Peyer's patch (tissue), 4 donors: ENCODE measurements around the gene KCNQ1. TPM values are rescaled to one million over a fixed set of nuclear protein-coding genes. Genes with fewer than 3 reads are reported as not detected.

Experiments
- DNase-seq, 3 donors: peaks; one replicate each; pipeline ENCODE4 v3.0.0-alpha.2; 2017 to 2019
- H3K27ac ChIP-seq, 4 donors: fragments of 200-600 bp; sonication (generic); one replicate each; pipeline ENCODE4 v1.5.1; 2016 to 2019
- H3K27me3 ChIP-seq, 2 donors: fragments of 200-600 bp; sonication (generic); one replicate each; pipeline ENCODE4 v1.5.1; 2019
- H3K36me3 ChIP-seq, 3 donors: fragments of 200-600 bp; sonication (generic); one replicate each; pipeline ENCODE4 v1.5.1; 2016 to 2019
- H3K4me1 ChIP-seq, 4 donors: fragments of 200-600 bp; sonication (generic); one replicate each; pipeline ENCODE4 v1.5.1; 2016 to 2019
- H3K4me3 ChIP-seq, 4 donors: fragments of 200-600 bp; sonication (generic); 1 replicate in 3 of 4; 2 replicates in 1 of 4; pipeline ENCODE4 v1.5.1; 2016 to 2019; ENCODE audit warnings: mild to moderate bottlenecking in 1 of 4
- H3K9me3 ChIP-seq, 4 donors: fragments of 200-600 bp; sonication (generic); one replicate each; pipeline ENCODE4 v1.5.1; 2016 to 2019; ENCODE audit warnings: mild to moderate bottlenecking in 1 of 4
- POLR2A ChIP-seq, 2 donors: fragments of 450-650 bp; IDR thresholded peaks; one replicate each; pipeline ENCODE4 v1.5.1; 2017; ENCODE audit warnings: antibody characterized with exemption in 2 of 2, mild to moderate bottlenecking in 2 of 2, moderate library complexity in 2 of 2
- total RNA-seq, 4 donors: library from RNA; depleted of rRNA; stranded (reverse); fragments of >200 nt; gene quantifications; one replicate each; pipeline ENCODE4 v1.1.0, GENCODE V29; 2016
- TF ChIP-seq, protein P1 (sequence below), 6 experiments: fragments of 450-650 bp in 4 of 6; fragments of 200-600 bp in 2 of 6; sonication (generic) in 1 of 6; IDR thresholded peaks; one replicate each; pipeline ENCODE4 v1.5.1; 2017 to 2019; ENCODE audit warnings: antibody characterized with exemption in 6 of 6, mild to moderate bottlenecking in 3 of 6, moderate library complexity in 1 of 6

The KCNQ1 gene
- total RNA-seq, 4 donors from 2014 or later: 50.6 to 66.4 (median 54.2) TPM

- Histone ChIP-seq H3K9me3 (peaks cover 0 to 45% (median 10%) of the 10 kb centered on the region in 4 donors), H3K27ac (no peak overlapping the region)
Measured at GRCh38 chr11:2649848-2650247, 205.0 kb downstream of the KCNQ1 start.

GRCh38 chr11:2650343-2650867, 205.6 kb downstream of the KCNQ1 start:
- Histone ChIP-seq H3K36me3 (no peaks in the 10 kb centered on the region), H3K4me3 (no peak overlapping the region), H3K27me3 (no peaks in the 10 kb centered on the region), H3K9me3 (peaks cover 0 to 40% (median 10%) of the 10 kb centered on the region in 4 donors), H3K27ac (no peak overlapping the region), H3K4me1 (no peaks in the 10 kb centered on the region)
- TF ChIP-seq, protein P1, sequence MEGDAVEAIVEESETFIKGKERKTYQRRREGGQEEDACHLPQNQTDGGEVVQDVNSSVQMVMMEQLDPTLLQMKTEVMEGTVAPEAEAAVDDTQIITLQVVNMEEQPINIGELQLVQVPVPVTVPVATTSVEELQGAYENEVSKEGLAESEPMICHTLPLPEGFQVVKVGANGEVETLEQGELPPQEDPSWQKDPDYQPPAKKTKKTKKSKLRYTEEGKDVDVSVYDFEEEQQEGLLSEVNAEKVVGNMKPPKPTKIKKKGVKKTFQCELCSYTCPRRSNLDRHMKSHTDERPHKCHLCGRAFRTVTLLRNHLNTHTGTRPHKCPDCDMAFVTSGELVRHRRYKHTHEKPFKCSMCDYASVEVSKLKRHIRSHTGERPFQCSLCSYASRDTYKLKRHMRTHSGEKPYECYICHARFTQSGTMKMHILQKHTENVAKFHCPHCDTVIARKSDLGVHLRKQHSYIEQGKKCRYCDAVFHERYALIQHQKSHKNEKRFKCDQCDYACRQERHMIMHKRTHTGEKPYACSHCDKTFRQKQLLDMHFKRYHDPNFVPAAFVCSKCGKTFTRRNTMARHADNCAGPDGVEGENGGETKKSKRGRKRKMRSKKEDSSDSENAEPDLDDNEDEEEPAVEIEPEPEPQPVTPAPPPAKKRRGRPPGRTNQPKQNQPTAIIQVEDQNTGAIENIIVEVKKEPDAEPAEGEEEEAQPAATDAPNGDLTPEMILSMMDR (IDR thresholded peaks at IDR 0.05): no peak
- no peak for TF ChIP-seq POLR2A (IDR thresholded peaks at IDR 0.05)
- DNase-seq: no peak

More at GRCh38 chr11:2649848-2650247, 205.0 kb downstream of the KCNQ1 start:
- DNase-seq: no peak
- Histone ChIP-seq H3K27me3 (no peaks in the 10 kb centered on the region), H3K4me1 (no peaks in the 10 kb centered on the region), H3K36me3 (no peaks in the 10 kb centered on the region), H3K4me3 (no peak overlapping the region)
- no peak for TF ChIP-seq POLR2A (IDR thresholded peaks at IDR 0.05)
- TF ChIP-seq, protein P1 (IDR thresholded peaks at IDR 0.05): no peak

DNA sequence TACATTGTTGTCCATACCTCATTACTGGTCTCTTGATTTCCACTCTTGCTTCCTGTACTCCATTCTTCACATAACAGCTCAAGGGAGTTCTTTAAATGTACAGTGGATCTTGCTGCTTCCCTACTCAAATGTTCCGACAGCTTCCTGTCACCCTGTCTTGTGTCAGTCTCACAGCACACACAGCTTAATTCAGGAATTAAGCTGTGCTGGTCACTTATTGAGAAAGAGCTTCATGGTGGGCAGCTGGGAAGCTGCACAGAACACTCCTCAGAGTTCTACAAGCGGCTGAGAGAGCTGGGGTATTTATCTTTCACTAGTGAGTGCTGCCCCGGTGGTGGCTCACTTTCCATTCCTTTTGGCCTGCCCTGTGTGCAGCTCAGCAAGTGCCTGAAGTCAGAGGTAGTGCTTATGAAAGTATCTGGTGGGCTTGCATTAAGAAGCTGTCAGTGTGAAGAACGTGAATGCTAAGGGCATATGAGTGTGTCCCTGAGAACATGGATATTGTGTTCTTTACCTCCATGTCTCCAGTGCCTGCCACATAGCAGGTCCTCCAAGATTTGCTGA, 206.3 kb downstream of the KCNQ1 start:
- TF ChIP-seq POLR2A (IDR thresholded peaks at IDR 0.05): no peak
- TF ChIP-seq, protein P1 (IDR thresholded peaks at IDR 0.05): no peak
- Histone ChIP-seq H3K36me3 (no peaks in the 10 kb centered on the region), H3K9me3 (peaks cover 0 to 34% (median 10%) of the 10 kb centered on the region in 4 donors), H3K27ac (no peak overlapping the region), H3K27me3 (no peaks in the 10 kb centered on the region), H3K4me3 (no peak overlapping the region), H3K4me1 (no peaks in the 10 kb centered on the region)
- DNase-seq: no peak

- no peak for DNase-seq
- H3K9me3 ChIP-seq: peaks cover 0 to 29% (median 10%) of the 10 kb centered on the region in 4 donors
- no peaks in the 10 kb centered on the region for H3K36me3 ChIP-seq
- no peak for TF ChIP-seq POLR2A (IDR thresholded peaks at IDR 0.05)
- TF ChIP-seq, protein P1 (IDR thresholded peaks at IDR 0.05): no peak
- H3K4me1 ChIP-seq: no peaks in the 10 kb centered on the region
- H3K27me3 ChIP-seq: no peaks in the 10 kb centered on the region
- H3K27ac ChIP-seq: no peak overlapping the region
- no peak overlapping the region for H3K4me3 ChIP-seq
Measured at GRCh38 chr11:2651826-2652271, 207.0 kb downstream of the KCNQ1 start.

GRCh38 chr11:2652333-2653197, 207.8 kb downstream of the KCNQ1 start:
- no peaks in the 10 kb centered on the region for H3K4me1 ChIP-seq
- H3K27me3 ChIP-seq: no peaks in the 10 kb centered on the region
- H3K36me3 ChIP-seq: no peaks in the 10 kb centered on the region
- H3K9me3 ChIP-seq: peaks cover 0 to 29% (median 10%) of the 10 kb centered on the region in 4 donors
- TF ChIP-seq, protein P1 (IDR thresholded peaks at IDR 0.05): no peak
- TF ChIP-seq POLR2A (IDR thresholded peaks at IDR 0.05): no peak
- no peak overlapping the region for H3K27ac ChIP-seq
- H3K4me3 ChIP-seq: no peak overlapping the region
- DNase-seq: no peak
